ENCODE measurements around the gene PCNP.

DNA sequence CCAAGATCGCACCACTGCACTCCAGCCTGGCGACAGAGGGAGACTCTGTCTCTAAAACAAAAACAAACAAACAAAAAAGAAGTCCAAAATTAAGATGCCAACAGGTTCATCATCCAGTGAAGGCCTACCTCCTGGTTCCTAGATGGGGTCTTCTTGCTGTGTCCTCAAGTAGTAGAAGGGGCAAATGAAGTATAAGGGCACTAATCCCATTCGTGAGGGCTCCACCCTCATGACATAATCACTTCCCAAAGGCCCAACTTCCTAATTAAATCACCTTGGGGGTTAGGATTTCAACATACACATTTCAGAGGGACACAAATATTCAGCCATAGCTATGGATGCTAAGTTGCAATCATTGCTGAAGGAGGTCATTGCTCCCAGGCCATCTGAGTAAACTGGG is 45.8 kb downstream of the PCNP start:
- TF ChIP-seq EZH2phosphoT487 (IDR thresholded peaks at IDR 0.05; ENCODE audit: borderline replicate concordance, low read depth, low read length) (no peak), CTCF (conservative IDR thresholded peaks at IDR 0.05; ENCODE audit: low read length) (no peak)
